Fibroblast of skin of abdomen (primary cell): ENCODE results near the gene FRMD1. TPM values are rescaled to one million over a fixed set of nuclear protein-coding genes. Genes with fewer than 3 reads are reported as not detected.

Experiments
- DNase-seq: peaks from one replicate; pipeline ENCODE4 v3.0.0-alpha.2; 2013
- polyA plus RNA-seq, 2 experiments: library from polyadenylated mRNA; unstranded; fragments of 120-200 nt; gene quantifications; one replicate each; pipeline ENCODE4 v1.2.1, GENCODE V29; 2013; ENCODE audit not compliant: insufficient read length in 2 of 2

Gene FRMD1
- not detected for polyA plus RNA-seq (2013, experiment 1 of 2; ENCODE audit: insufficient read length)
- not detected for polyA plus RNA-seq (2013, experiment 2 of 2; ENCODE audit: insufficient read length)

DNA sequence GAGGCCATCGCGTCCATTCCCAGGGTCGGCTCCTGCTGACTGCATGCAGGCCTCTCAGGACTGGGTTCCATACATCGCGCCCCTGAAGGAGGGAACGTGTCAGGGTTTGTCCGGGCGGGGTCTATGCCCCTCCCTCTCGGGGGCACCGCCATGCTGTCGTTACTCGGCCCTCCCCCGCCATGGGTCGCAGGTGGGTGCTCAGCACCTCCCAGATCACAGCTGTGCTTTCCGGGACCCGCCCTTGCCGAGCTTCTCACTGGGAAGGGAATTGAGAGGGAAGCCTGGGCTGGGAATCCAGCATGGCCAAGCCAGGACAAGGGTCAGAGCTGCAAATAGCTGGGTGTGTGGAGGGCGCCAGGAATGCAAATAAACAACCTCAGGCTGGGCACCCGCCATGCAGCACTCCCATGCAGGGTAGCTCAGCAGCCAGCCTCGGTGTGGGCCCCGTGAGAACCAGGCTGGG, at the start of gene FRMD1:
Gene FRMD1 (minus strand): TSS at position 270 of the 463 bp plus-strand sequence. CDS start 118 bp downstream, at position 152.
- DNase-seq: no peak

DNA sequence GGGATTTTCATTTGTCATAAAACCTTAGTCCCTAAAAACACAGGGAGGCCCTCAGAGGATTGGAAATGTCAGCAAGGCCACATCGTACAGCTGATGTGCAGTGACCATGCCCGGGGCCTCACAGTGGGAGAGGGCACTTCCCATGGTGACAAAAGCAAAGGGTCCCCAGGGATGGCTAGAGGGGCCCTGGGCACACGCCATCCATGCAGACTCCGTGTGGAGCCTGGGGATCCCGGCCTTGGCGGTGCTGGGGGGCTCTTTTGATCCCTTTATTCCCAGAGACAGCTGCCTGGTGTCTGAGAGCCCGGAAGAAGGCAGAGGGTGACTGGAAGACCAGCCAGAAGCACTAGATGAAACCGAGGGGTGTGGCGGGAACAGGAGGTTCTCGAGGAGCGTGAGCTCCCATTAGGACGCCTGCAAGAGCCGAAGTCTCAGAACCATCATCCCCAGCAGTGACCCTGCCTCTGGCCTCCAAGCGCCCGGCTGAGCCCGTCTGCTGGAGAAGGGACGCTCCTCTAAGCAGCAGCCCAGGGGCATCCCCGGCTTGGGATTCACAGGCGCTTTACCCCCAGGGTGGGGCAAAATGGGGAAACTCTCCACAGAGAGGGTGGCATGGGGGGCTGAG, 49.1 kb upstream of the FRMD1 start:
- no peak for DNase-seq

DNA sequence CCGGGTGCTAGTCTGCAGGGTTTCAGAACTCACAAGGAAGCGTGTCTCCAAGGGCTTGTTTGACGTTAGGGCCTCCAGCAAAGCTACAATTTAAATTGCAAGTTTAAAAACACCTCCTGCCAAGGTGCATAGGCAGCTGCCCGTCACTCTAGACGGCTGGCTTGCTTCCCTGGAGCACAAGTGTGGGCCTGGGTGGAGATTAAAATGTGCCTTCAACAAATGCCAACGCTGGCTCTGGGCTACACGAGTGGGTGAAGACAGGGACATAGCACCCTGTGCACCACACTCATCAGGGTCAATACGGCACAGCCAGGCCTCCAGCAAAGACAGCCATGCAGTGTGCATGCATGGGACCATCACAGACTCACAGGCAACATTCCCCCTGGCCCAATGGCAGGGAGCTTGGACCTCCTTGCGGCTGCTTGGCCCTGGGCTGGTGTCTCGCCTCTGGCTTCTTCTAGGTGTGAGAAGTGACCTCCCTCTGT, 48.4 kb upstream of the FRMD1 start:
- DNase-seq: no peak

- DNase-seq: no peak
Observed at GRCh38 chr6:168126566-168127383, 47.8 kb upstream of the FRMD1 start.

DNA sequence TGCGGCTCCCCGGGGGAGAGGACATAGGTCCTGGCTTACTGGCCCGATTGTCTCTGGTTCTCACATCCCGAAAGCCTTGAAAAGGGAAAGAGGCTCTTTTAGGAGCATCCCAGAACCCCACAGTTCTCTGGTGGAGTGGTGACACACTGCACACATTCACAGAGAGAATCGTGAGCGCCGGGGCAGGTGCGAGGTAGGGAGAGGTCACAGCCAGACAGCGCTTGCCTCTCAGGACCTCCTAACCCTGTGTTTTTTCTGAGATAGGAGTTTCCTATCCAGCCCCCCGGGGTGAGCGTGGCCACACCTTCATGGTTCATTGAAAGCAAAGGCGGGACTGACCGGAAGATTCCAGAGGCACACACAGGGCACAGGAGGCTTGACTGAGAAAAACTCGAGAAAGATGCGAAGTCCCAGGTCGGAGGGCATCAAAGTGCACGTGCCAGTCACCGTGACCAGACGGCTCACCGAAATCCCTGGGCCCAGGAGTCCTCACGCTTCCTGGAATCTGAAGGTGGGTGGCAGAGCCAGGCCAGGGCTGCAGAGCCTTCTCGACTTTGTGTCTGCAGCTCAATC, 46.5 kb upstream of the FRMD1 start:
- no peak for DNase-seq

GRCh38 chr6:168124921-168125320, 45.9 kb upstream of the FRMD1 start:
- no peak for DNase-seq

- no peak for DNase-seq
Observed at GRCh38 chr6:168124158-168124557, 45.1 kb upstream of the FRMD1 start.

DNA sequence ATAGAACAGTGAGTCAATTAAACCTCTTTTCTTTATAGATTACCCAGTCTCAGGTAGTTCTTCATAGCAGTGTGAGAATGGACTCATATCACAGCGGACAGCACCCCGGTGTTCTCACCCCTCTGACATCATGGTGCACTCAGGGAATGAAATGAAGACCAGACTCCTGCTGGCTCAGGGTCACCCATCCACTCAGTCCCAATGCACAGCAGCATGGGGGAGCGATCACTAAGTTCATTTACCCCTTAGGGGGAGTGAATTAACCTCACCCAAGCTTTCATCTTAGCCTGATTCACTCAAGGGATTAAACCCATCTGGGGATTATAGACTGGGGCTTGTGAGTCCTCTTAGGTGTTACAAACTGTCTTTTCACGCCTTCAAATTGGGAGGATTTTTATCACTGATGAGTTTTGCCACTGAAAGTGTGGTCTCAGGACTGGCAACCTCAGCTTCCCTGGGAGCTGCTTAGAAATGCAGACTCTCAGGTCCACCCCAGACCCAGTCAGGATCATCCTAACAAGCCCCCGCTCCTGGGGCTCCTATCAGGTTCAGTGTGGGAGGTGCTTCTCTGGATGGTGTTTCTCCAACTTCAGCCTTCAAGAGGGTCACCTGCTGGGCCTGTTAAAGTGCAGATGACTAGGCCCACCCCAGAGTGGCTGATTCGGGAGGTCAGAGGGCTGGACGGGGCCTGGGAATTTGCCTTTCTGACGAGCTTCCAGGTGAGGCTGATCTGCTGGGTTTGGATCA, 44.3 kb upstream of the FRMD1 start:
- no peak for DNase-seq

DNA sequence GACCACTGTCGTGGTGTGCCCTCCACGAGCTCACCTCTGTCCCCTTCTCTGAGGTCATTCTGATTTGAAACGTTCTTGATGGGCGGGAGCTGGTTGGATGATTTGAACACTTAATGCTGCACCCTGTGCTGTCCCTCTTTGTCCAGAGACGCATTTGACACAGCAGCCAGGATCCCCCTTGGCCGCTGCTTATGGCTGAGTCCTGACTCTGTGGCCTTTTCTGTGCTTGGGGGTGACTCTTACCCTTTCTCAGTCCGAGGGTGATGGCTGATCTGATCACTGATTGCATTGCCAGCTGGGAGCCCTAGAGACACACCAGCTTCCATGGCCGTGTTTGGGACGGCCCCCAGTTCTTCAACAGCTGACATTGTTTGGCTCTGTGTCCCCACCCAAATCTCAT, 43.5 kb upstream of the FRMD1 start:
- no peak for DNase-seq

GRCh38 chr6:168122011-168122410, 43.0 kb upstream of the FRMD1 start:
- DNase-seq: no peak

DNA sequence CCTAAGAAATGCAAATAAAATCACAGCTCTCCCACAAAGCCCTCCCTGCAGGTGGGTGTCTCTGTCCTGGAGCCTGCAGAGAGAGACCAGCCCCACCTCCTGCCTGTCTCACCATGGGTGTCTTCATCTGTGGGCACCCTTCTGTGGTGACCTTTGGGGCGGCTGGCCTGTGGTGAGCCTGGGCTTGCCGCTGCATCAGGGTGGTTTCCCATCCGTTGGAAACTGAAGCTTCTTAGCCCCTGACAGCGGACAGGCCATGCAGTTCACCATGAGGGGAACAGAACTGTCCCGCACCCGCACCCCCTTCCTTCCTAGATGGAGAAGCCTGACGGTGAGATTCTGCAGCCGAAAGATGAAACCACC, 42.3 kb upstream of the FRMD1 start:
- no peak for DNase-seq

- DNase-seq: no peak
Observed at GRCh38 chr6:168120390-168121302, 41.6 kb upstream of the FRMD1 start.

GRCh38 chr6:168119539-168119938, 40.5 kb upstream of the FRMD1 start:
- DNase-seq: no peak

DNA sequence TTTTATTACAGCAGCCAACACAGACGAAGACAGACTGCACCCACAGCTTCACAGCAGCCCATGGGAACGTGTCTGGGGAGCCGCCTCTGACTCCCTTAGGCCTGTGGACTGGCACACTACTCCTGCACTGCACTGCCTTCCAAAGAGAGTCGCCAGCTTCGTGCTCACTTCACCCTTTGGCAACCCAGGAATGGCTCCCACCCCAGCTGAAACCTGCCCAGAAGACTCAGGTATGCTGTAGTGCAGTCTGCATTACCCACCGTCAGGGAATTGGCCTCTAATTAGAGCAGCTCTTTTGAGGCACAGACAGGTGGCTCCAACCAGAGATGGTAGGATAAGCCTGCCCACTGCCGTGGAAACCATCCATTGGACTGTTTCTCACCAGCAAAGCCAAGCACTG, 39.9 kb upstream of the FRMD1 start:
- DNase-seq: no peak

DNA sequence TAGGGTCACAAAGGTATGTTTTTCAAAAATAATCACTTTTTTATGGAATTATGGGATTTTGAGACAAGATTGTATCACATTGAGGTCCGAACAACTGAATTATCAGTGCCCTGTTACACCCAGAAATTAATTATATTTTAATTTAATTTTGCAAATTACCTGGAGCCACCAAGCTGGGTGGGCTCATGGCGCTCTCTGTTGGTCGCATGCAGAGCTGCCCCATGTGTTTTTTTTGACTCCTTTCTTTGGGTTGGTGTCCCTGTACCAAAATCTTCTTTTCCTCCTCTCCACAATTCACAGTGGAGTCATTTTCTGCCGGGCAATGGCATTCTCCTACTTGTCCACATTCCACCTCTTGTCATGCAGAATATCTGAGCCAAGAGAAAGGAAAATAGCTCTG, 38.9 kb upstream of the FRMD1 start:
- no peak for DNase-seq

DNA sequence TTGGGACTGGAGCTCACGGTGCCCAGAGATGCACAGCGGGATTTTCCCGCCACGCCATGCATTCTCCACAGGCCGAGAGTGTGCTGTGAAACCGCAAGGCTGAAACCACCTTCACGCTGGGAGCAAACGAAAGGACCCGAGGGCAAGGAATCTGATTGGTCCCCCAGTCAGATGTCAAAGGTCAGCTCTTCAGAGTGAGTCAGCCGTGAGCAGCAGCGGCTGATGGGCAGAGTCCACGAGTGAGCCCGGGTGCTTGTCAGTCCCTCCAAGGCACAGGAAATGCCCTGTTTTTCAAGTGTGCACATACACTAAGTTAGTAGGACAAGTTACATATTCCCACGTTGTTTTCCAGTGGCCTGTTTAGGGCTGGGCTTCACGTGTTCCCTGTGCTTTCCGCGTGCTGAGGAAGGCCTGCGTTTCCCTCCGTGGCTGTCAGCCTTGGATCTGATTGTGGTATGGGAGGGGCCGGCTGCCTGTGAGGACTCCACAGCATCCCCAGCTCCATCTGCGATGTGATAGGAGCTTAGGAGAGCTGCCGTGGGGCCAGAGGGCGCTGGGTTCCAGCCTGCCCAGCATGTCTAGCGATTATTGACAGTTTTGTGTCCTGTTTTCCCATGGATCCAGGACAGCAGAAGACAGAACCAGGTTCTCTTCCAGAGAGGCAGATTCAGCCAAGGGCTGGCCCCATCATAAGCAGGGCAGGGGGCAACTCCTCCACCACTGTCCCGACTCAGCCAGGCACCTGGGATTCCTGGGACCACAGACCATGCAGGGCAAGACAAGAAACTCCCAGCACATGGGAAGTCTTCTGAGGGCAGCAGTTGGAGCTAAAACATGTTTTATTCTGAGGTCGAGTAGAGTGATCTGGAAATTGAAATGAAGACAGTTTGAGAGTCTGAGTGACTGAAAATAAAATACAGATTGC, 38.2 kb upstream of the FRMD1 start:
- no peak for DNase-seq

GRCh38 chr6:168116438-168116974, 37.5 kb upstream of the FRMD1 start:
- DNase-seq: no peak

- DNase-seq: no peak
Observed at GRCh38 chr6:168115748-168116437, 36.9 kb upstream of the FRMD1 start.

DNA sequence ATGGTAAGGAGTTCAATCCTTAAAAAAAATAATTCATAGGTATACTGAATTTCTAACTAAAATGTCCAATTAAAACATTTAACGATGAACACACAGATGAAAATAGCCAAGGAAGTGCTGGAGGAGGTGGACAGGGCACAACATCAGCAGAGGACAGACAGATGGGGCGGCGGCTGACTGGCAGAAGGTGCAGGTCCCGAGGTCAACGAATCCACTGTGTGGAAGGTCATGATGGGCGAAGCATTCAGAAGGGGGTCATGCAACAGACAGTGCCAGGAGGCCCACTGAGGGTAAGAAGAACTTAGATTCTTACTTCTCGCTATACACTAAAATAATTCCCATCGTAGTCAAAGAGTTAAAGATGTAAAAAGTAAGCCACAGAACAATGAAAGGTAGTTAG, 34.2 kb upstream of the FRMD1 start:
- no peak for DNase-seq

GRCh38 chr6:168111911-168112310, 32.9 kb upstream of the FRMD1 start:
- no peak for DNase-seq
